Mesothelial cell of epicardium (in vitro differentiated cells): ENCODE results near the gene MBNL1. TPM values are rescaled to one million over a fixed set of nuclear protein-coding genes. Genes with fewer than 3 reads are reported as not detected.

Experiments
- DNase-seq, 2 experiments: peaks; one replicate each; pipeline ENCODE4 v3.0.0; 2021; ENCODE audit warnings: low spot score in 2 of 2; ENCODE audit not compliant: unreplicated experiment in 2 of 2
- H3K27ac Mint-ChIP-seq: 2 replicates; pipeline ENCODE4 v1.8.0; 2021; ENCODE audit warnings: mixed read lengths
- H3K27me3 Mint-ChIP-seq: 2 replicates; pipeline ENCODE4 v1.8.0; 2021; ENCODE audit warnings: low read depth, mixed read lengths
- H3K36me3 Mint-ChIP-seq: 2 replicates; pipeline ENCODE4 v1.8.0; 2021; ENCODE audit warnings: mixed read lengths
- H3K4me1 Mint-ChIP-seq: 2 replicates; pipeline ENCODE4 v1.8.0; 2021; ENCODE audit warnings: mixed read lengths
- H3K4me3 Mint-ChIP-seq: 2 replicates; pipeline ENCODE4 v1.8.0; 2021; ENCODE audit warnings: mild to moderate bottlenecking, moderate library complexity, mixed read lengths
- H3K9me3 Mint-ChIP-seq: 2 replicates; pipeline ENCODE4 v1.8.0; 2021; ENCODE audit warnings: mixed read lengths
- CTCF ChIP-seq: fragments of 200-600 bp; sonication (generic); IDR thresholded peaks from one replicate; pipeline ENCODE4 v1.5.0; 2021; ENCODE audit warnings: antibody characterized with exemption; ENCODE audit not compliant: unreplicated experiment
- total RNA-seq: library from RNA; stranded (reverse); gene quantifications from 3 replicates; pipeline ENCODE4 v1.2.1, GENCODE V29; 2021

The MBNL1 gene
- total RNA-seq, 1 donor from 2014 or later = 74.8 TPM

- TF ChIP-seq CTCF = no peak
- H3K36me3 Mint-ChIP-seq = no peaks in the 10 kb centered on the region
- peaks cover 30% of the 10 kb centered on the region for H3K4me1 Mint-ChIP-seq
- H3K9me3 Mint-ChIP-seq = no peaks in the 10 kb centered on the region
- no peak for DNase-seq
- no peak overlapping the region for H3K4me3 Mint-ChIP-seq
- no peaks in the 10 kb centered on the region for H3K27me3 Mint-ChIP-seq
- H3K27ac Mint-ChIP-seq = no peak overlapping the region
Measured at GRCh38 chr3:152384412-152384811, 115.7 kb downstream of the MBNL1 start.

DNA sequence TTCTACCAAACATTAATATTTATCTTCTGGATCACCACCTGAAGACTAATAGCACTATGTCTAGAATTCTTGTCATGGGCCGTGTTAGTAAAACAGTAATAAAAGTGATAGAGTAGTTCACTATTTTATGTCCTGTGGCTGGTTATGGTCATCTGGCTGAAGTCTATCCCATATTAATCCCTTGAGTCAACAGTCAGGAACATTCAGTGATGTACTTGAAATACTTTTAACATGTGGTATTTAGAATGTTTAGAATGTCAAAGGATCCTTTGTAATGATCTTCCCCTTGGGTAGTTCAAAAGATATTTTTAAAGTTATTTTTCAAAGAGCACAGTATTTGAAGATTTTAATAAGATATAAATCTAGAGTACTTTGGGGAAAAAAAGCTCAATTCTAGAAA, 117.0 kb downstream of the MBNL1 start:
- no peak for DNase-seq
- Mint-ChIP-seq H3K36me3 (no peaks in the 10 kb centered on the region), H3K4me1 (peaks cover 24% of the 10 kb centered on the region), H3K27ac (peak overlapping the region; percentile 56), H3K27me3 (no peaks in the 10 kb centered on the region), H3K4me3 (no peak overlapping the region), H3K9me3 (no peaks in the 10 kb centered on the region)
- TF ChIP-seq CTCF = no peak

GRCh38 chr3:152386208-152386607, 117.5 kb downstream of the MBNL1 start:
- Mint-ChIP-seq H3K9me3 (no peaks in the 10 kb centered on the region), H3K4me3 (no peak overlapping the region), H3K36me3 (no peaks in the 10 kb centered on the region), H3K27ac (no peak overlapping the region), H3K4me1 (peaks cover 26% of the 10 kb centered on the region), H3K27me3 (no peaks in the 10 kb centered on the region)
- TF ChIP-seq CTCF = no peak
- DNase-seq = no peak

DNA sequence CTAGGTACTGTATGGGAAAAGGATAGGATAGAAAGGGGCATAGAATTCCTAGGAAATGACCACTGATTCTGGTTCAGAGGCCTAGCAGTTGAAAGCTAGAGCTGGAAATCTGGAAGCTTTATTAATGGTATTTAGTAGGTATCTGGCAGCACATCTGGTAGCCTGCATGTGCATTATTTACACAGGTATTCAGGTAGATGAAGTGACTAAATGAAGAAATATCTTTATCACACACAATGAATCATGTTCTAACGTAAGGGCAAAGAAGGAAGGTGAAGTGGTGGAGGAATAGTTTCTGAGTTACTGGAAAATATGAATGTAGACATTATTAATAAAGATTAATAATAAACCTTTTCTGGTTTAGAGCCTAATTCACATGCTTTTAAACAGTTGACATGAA, 119.9 kb downstream of the MBNL1 start:
- DNase-seq = no peak
- Mint-ChIP-seq H3K4me1 (peaks cover 40% of the 10 kb centered on the region), H3K4me3 (no peak overlapping the region), H3K36me3 (no peaks in the 10 kb centered on the region), H3K9me3 (no peaks in the 10 kb centered on the region), H3K27me3 (no peaks in the 10 kb centered on the region), H3K27ac (no peak overlapping the region)
- no peak for TF ChIP-seq CTCF

GRCh38 chr3:152389316-152389934, 120.7 kb downstream of the MBNL1 start:
- no peak overlapping the region for H3K27ac Mint-ChIP-seq
- peaks cover 40% of the 10 kb centered on the region for H3K4me1 Mint-ChIP-seq
- no peak for DNase-seq
- no peak overlapping the region for H3K4me3 Mint-ChIP-seq
- TF ChIP-seq CTCF = no peak
- no peaks in the 10 kb centered on the region for H3K36me3 Mint-ChIP-seq
- no peaks in the 10 kb centered on the region for H3K9me3 Mint-ChIP-seq
- no peaks in the 10 kb centered on the region for H3K27me3 Mint-ChIP-seq

- TF ChIP-seq CTCF = no peak
- Mint-ChIP-seq H3K36me3 (no peaks in the 10 kb centered on the region), H3K9me3 (no peaks in the 10 kb centered on the region), H3K27me3 (no peaks in the 10 kb centered on the region), H3K27ac (no peak overlapping the region), H3K4me3 (no peak overlapping the region), H3K4me1 (peaks cover 37% of the 10 kb centered on the region)
- no peak for DNase-seq
Measured at GRCh38 chr3:152390647-152391046, 121.9 kb downstream of the MBNL1 start.
